ENCODE measurements around the gene LYPD6B. TPM values are rescaled to one million over a fixed set of nuclear protein-coding genes. Genes with fewer than 3 reads are reported as not detected.

LYPD6B gene
- total and polyA plus RNA-seq, 10 of the 15 experiments (the other 5 are each of a cell fraction or from before 2014, with no cell fraction given): 1.0 to 6.6 (median 4.0) TPM

GRCh38 chr2:149021271-149021719 lies 17.2 kb upstream of the LYPD6B start (continued):
- no peak for TF ChIP-seq SREBF2 (IDR thresholded peaks at IDR 0.05; ENCODE audit: low read length)
- TF ChIP-seq MYB (IDR thresholded peaks at IDR 0.05; ENCODE audit: borderline replicate concordance, low read depth, low read length): no peak
- TF ChIP-seq RBBP5 (conservative IDR thresholded peaks at IDR 0.05): no peak; the same call in 1 of the 2 replicates
- TF ChIP-seq DPF2 (IDR thresholded peaks at IDR 0.05): no peak; the same call in 1 of the 2 replicates
- no peak for TF ChIP-seq POLR2A (IDR thresholded peaks at IDR 0.05; ENCODE audit: low read depth, low read length)
- TF ChIP-seq CREB1 (IDR thresholded peaks at IDR 0.05; ENCODE audit: low read depth): peak; percentile 40; the same call in 1 of the 2 replicates
- TF ChIP-seq FOXK2 (IDR thresholded peaks at IDR 0.05): no peak
- no peak for TF ChIP-seq NR2C1 (IDR thresholded peaks at IDR 0.05)
- no peak for TF ChIP-seq NFYA (IDR thresholded peaks at IDR 0.05; ENCODE audit: borderline replicate concordance, low read depth, low read length)
- TF ChIP-seq EED (IDR thresholded peaks at IDR 0.05; ENCODE audit: low read depth): peak; percentile 71; the same call in 1 of the 2 replicates
- no peak for TF ChIP-seq RAD21 (IDR thresholded peaks at IDR 0.05; ENCODE audit: insufficient read depth, low read depth, low read length)
- TF ChIP-seq SMARCA5 (IDR thresholded peaks at IDR 0.05): no peak
- no peak for TF ChIP-seq RAD51 (IDR thresholded peaks at IDR 0.05)
- TF ChIP-seq CHD1 (IDR thresholded peaks at IDR 0.05; ENCODE audit: low read depth, low read length): no peak
- TF ChIP-seq USF2 (IDR thresholded peaks at IDR 0.05; ENCODE audit: borderline replicate concordance, low read depth, low read length): no peak
- TF ChIP-seq PBX3 (IDR thresholded peaks at IDR 0.05; ENCODE audit: insufficient replicate concordance, low read depth, low read length): no peak
- no peak for TF ChIP-seq ZNF274 (IDR thresholded peaks at IDR 0.05; ENCODE audit: insufficient read depth, insufficient read length)
- TF ChIP-seq ATF7 (IDR thresholded peaks at IDR 0.05; ENCODE audit: low read depth): peak; percentile 77
- no peak; the same call in 1 of the 2 replicates for TF ChIP-seq BMI1 (IDR thresholded peaks at IDR 0.05; ENCODE audit: borderline replicate concordance)
- no peak for TF ChIP-seq HSF1 (IDR thresholded peaks at IDR 0.05; ENCODE audit: low read depth, low read length)
- no peak for TF ChIP-seq FOS (IDR thresholded peaks at IDR 0.05; ENCODE audit: borderline replicate concordance, extremely low read depth, insufficient read length)
- TF ChIP-seq ZBTB40 (IDR thresholded peaks at IDR 0.05; ENCODE audit: borderline replicate concordance): no peak
- no peak for TF ChIP-seq ZZZ3 (IDR thresholded peaks at IDR 0.05; ENCODE audit: control insufficient read depth, insufficient read length, low read depth)
- no peak for TF ChIP-seq MYC (IDR thresholded peaks at IDR 0.05; ENCODE audit: insufficient read depth, insufficient read length, insufficient replicate concordance, low read length, severe bottlenecking)
